ENCODE results near the gene HABP4.

The HABP4 gene

GRCh38 chr9:96436456-96437126 is 13.4 kb upstream of the HABP4 start:
- FAIRE-seq, result no peak

DNA sequence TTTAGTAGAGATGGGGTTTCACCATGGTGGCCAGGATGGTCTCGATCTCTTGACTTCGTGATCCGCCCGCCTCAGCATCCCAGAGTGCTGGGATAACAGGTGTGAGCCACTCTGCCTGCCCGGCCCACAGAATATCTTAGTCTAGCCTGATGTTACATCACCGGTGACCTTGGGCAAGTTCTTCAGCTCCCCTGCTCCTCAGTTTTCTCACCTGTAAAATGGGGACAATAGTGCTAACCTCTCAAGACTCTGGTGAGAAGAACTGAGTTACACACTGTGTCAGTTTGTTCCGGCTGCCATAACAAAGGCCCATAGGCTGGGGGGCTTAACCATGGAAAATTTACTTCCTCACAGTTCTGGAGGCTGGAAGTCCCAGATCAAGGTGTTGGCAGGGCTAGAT is 12.5 kb upstream of the HABP4 start:
- FAIRE-seq, result no peak

GRCh38 chr9:96440671-96441199 is 9.2 kb upstream of the HABP4 start:
- FAIRE-seq, result no peak

DNA sequence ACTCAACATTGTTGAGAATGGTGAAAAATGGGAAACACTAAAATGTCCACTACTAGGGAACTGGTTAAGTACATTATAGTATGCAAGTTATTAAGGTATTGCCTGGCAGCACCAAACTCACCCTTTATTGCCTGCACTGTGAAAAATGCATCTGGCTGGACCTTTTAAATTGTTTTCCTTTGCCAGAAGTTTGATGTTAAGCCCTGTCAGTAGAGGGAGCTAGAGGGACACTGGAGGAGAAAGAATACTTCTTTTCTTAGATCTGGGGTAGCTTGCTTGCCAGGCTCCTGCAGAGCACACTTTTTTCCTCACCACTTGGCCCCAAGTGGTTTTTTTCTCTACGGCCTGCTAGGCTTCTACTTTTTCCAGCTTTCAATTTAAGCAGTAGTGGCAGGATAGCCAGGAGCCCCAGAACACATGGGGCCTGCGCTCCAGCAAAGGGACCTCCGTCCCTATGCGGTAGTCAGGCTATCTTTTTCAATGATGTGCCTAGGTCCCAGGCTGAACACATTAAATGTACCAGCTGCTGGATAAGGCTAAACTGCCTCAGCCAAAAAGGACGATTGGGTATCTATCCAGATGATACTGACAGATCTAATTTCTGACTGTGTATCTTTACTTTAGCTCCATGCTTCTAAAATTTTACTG is 8.0 kb upstream of the HABP4 start:
- no peak for FAIRE-seq

DNA sequence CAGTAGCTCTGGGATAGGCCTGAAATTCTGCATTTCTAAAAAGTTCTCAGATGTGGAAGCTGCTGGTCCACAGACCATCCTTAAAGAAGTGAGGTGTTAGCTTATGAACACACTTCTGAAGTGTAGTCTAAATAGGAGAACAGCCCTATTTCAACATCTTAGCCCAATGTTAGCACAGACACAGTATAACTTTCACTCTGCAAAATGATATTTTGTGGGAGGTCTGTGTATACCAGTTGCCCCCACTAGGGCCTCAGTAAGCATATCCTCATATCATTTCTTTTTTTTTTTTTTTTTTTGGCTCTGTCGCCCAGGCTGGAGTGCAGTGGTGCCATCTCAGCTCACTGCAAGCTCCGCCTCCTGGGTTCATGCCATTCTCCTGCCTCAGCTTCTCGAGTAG is 7.5 kb upstream of the HABP4 start:
- FAIRE-seq, result no peak

- no peak for FAIRE-seq
These were observed 2.6 kb upstream of the HABP4 start for GRCh38 chr9:96447406-96447805.

DNA sequence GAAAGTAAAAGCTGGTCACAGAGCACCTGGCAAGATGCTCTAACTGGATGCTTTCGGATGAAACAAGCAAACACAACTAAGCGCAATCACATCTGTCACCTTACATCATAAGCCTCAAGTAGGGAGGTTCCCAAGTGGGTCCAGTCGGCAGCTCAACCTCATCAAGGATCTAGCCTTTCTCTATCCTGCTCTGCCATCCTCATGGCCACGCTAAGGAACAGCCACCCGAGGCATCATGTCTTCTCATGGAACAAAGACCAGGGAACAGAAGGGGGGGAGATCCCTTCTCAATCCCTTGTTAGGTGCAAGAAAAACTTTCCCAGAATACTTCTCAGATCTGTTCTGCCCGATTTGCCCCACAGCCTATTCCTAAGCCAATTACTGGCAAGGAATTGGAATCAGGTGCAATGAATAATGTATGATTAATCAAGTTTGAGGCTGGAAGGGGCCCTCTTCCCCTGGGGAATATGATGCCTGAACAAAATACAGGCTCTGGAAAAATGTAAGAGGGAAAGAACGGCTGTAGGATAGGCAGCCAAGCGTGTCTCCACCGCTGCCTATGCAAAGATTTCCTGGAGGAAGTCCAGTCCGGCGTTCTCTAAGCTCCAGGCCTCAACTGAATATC is 1.3 kb upstream of the HABP4 start:
- FAIRE-seq, result no peak

GRCh38 chr9:96449523-96449844 is 485 bp upstream of the HABP4 start:
- FAIRE-seq, result no peak

GRCh38 chr9:96450613-96451528 is 902 bp downstream of the HABP4 start:
- no peak for FAIRE-seq

GRCh38 chr9:96453625-96454024 is 3.7 kb downstream of the HABP4 start:
- no peak for FAIRE-seq

DNA sequence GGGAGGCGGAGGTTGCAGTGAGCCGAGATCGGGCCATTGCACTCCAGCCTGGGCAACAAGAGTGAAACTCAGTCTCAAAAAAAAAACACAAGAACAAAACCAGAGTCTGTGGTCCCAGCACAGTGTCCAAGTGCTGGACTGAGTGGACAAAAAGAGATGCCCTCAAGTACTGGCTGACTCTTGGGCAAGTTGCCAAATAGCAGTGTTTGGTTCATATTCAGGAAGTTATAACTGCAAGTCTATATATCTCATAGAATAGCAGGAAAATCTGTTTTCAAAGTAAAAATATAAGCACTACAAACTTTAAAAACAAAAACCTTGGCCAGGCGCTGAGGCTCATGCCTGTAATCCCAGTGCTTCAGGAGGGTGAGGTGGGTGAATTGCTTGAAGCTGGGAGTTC is 7.3 kb downstream of the HABP4 start:
- FAIRE-seq, result no peak

GRCh38 chr9:96458226-96458625 is 8.3 kb downstream of the HABP4 start:
- no peak for FAIRE-seq

DNA sequence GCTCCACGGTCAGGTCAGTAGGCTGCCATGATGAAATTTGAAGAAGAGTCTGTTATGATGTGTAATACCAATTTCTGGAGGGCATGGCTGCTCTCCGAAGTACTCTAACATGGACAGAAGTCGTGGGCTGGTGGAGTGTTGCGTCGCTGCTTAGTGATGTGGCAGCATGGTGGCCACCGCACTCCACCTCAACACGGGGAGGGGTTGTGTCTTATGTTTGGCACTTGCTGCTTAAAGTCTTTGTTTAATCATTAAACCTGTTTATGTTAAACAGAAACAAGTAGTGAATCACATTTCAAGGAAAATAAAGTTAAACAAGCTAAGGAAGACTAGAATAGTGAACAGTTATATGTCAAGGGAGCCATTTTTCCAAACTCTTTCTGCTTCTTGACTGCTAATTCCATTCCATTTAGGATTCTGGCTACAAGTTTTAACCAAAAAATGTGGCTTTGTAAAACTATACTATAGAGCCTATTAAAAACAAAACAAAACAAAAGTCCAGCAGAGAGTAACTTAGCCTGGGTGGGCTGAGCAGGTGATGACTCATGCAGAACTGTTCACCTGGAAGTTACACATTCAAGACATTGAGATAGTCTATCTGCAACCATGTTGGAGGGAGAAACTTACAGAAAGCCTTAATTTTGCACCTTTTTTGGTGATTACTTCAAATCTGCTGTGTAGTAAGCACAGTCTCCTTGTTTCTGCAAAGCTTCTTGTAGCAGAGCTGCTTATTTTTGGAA is 9.5 kb downstream of the HABP4 start:
- no peak for FAIRE-seq

DNA sequence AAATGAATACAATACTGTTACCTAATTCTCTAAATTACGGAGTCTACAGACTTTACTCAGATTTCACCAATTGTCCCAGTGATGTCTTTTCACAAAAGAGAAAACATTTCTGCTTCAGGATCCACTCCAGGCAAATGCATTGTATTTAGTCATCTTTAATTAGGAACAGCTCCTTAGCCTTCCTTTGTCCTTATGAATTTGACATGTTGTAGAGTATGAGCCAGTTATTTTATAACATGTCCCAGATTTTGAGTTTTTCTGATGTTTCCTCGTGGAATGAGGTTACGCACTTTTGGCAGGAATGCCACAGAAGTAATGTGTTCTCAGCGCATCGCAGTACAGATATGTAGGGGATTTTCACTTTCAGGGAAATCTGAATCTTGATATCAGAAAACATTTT is 10.5 kb downstream of the HABP4 start:
- FAIRE-seq, result no peak

- no peak for FAIRE-seq
These were observed 10.9 kb downstream of the HABP4 start for GRCh38 chr9:96460882-96461281.

GRCh38 chr9:96461336-96461735 is 11.4 kb downstream of the HABP4 start:
- no peak for FAIRE-seq

DNA sequence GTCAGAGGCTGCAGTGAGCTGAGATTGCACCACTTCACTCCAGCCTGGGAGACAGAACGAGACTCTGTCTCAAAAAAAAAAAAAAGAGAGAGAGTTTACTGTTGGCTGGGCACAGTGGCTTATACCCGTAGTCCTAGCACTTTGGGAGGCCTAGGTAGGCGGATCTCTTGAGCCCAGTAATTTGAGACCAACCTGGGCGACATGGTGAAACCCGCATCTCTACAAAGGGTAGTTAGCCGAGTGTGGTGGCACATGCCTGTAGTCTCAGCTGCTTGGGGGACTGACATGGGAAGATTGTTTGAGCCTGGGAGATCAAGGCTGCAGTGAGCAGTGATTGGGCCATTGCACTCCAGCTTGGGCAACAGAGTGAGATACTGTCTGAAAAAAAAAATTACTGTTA is 12.6 kb downstream of the HABP4 start:
- FAIRE-seq, result no peak

- no peak for FAIRE-seq
These were observed 14.5 kb downstream of the HABP4 start for GRCh38 chr9:96464426-96464825.

- no peak for FAIRE-seq
These were observed 17.8 kb downstream of the HABP4 start for GRCh38 chr9:96467784-96468183.

DNA sequence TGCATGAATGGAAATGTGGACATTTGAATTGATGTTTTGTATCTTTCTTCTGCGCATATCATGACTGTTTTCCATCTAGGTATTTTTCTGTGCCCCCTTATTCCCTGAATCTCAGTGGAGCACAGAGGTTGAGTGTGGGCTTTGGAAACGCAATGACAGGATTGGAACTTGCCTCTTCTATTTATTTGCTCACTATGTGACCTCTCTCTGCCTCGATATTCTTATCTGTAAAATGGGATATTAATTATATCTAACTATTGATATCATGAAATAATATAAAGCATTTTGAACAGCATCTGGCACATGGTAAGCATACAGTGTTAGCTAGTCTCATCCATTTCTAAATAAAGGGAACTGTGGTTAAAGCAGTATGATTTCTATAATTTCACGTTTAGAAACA is 26.0 kb downstream of the HABP4 start:
- no peak for FAIRE-seq

- FAIRE-seq, result no peak
These were observed 26.6 kb downstream of the HABP4 start for GRCh38 chr9:96476591-96476990.

DNA sequence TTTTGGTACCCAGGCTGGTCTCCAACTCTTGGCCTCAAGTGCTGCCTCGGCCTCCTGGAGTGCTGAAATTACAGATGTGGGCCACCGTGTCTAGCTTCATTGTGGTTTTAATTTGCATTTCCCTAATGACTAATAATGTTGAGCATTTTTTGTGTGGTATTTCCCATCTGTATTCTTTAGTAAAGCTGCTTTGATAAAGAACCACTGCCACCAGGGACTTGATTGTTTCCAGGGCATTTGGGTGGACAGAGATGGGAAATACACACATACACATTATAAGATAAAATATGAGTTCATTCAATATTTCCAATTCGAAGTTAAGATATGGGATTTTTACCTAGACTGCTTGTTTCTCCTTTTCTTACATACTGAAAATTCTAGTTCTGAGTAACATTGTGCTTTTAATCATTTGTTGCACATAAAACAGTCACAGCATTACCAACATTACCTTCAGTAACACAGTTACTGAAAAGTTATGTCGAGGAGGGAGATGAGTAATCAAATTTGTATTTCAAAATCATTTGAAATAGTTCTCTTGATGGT is 28.9 kb downstream of the HABP4 start:
- no peak for FAIRE-seq
